Measurements from ENCODE around the gene CDYL.

DNA sequence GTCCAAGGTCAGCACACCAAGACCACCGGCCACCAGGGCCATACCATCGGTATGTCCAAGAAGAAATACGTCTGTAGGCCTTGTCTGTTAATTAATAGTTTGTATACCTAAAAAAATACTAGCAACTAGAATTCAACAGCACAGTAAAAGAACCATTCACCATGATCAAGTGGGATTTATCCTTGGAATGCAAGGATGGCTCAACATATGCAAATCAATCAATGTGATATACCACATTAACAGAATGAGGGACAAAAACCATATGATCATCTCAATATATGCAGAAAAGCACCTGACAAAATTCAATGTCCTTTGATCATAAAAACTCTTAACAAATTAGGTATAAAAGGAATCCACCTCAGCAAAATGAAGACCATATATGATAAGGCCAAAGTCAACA, 203.2 kb downstream of the CDYL start:
- TF ChIP-seq, protein P1, sequence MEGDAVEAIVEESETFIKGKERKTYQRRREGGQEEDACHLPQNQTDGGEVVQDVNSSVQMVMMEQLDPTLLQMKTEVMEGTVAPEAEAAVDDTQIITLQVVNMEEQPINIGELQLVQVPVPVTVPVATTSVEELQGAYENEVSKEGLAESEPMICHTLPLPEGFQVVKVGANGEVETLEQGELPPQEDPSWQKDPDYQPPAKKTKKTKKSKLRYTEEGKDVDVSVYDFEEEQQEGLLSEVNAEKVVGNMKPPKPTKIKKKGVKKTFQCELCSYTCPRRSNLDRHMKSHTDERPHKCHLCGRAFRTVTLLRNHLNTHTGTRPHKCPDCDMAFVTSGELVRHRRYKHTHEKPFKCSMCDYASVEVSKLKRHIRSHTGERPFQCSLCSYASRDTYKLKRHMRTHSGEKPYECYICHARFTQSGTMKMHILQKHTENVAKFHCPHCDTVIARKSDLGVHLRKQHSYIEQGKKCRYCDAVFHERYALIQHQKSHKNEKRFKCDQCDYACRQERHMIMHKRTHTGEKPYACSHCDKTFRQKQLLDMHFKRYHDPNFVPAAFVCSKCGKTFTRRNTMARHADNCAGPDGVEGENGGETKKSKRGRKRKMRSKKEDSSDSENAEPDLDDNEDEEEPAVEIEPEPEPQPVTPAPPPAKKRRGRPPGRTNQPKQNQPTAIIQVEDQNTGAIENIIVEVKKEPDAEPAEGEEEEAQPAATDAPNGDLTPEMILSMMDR (IDR thresholded peaks at IDR 0.05; ENCODE audit: low read depth, low read length, poor library complexity, severe bottlenecking): no peak
- TF ChIP-seq EZH2phosphoT487 (IDR thresholded peaks at IDR 0.05; ENCODE audit: borderline replicate concordance, low read length): no peak

All from DOHH2 (cell line).